HepG2 (cell line): ENCODE results near the gene TEAD1. TPM values are rescaled to one million over a fixed set of nuclear protein-coding genes. Genes with fewer than 3 reads are reported as not detected.
A peak's percentile ranks its signal among the peaks of the same experiment; 100 is the strongest.

ENCODE experiments used
- DNMT3B ChIP-seq: conservative IDR thresholded peaks from 2 replicates; pipeline ENCODE4 v1.6.1; 2016; ENCODE audit warnings: missing biosample characterization, control low read depth
- KDM2A ChIP-seq: sonication (generic); formaldehyde crosslinking; IDR thresholded peaks from 2 replicates; pipeline ENCODE4 v1.4.0; 2020; ENCODE audit warnings: low read depth, missing genetic modification reagents, borderline replicate concordance
- KLF11 ChIP-seq: IDR thresholded peaks from 2 replicates; pipeline ENCODE4 v1.6.1; 2016; ENCODE audit warnings: missing compliant biosample characterization
- RFX5 ChIP-seq: IDR thresholded peaks from 2 replicates; pipeline ENCODE4 v1.6.1; 2011; ENCODE audit warnings: low read depth, low read length, improper control_type of control experiment
- RFXANK ChIP-seq: IDR thresholded peaks from 2 replicates; pipeline ENCODE4 v1.6.1; 2016
- SIX1 ChIP-seq: sonication (generic); formaldehyde crosslinking; IDR thresholded peaks from 2 replicates; pipeline ENCODE4 v1.4.0; 2020; ENCODE audit warnings: missing genetic modification reagents, borderline replicate concordance
- SIX4 ChIP-seq: sonication (generic); formaldehyde crosslinking; IDR thresholded peaks from 2 replicates; pipeline ENCODE4 v1.4.0; 2020; ENCODE audit warnings: missing genetic modification reagents
- TEAD2 ChIP-seq: sonication (generic); formaldehyde crosslinking; IDR thresholded peaks from 2 replicates; pipeline ENCODE4 v1.9.0; 2021; ENCODE audit warnings: missing genetic modification reagents
- THAP11 ChIP-seq: IDR thresholded peaks from 2 replicates; pipeline ENCODE4 v1.6.1; 2016; ENCODE audit warnings: missing biosample characterization, missing genetic modification reagents
- WIZ ChIP-seq: sonication (generic); formaldehyde crosslinking; IDR thresholded peaks from 2 replicates; pipeline ENCODE4 v1.5.1; 2020; ENCODE audit warnings: mild to moderate bottlenecking, missing genetic modification reagents
- ZFP36L2 ChIP-seq: sonication (generic); formaldehyde crosslinking; IDR thresholded peaks from 2 replicates; pipeline ENCODE4 v1.4.0; 2020; ENCODE audit warnings: missing genetic modification reagents
- ZNF143 ChIP-seq: sonication (generic); formaldehyde crosslinking; IDR thresholded peaks from 2 replicates; pipeline ENCODE4 v1.4.0; 2020; ENCODE audit warnings: missing genetic modification reagents
- ZNF543 ChIP-seq: sonication (generic); formaldehyde crosslinking; IDR thresholded peaks from 2 replicates; pipeline ENCODE4 v1.4.0; 2020; ENCODE audit warnings: mild to moderate bottlenecking, missing genetic modification reagents
- ZNF672 ChIP-seq: sonication (generic); formaldehyde crosslinking; IDR thresholded peaks from 2 replicates; pipeline ENCODE4 v1.8.1; 2022; ENCODE audit warnings: missing genetic modification reagents
- ZNF776 ChIP-seq: sonication (generic); formaldehyde crosslinking; IDR thresholded peaks from 2 replicates; pipeline ENCODE4 v1.4.0; 2020; ENCODE audit warnings: mild to moderate bottlenecking, missing genetic modification reagents
- ZSCAN22 ChIP-seq: sonication (generic); formaldehyde crosslinking; IDR thresholded peaks from 2 replicates; pipeline ENCODE4 v1.4.0; 2020; ENCODE audit warnings: mild to moderate bottlenecking, missing genetic modification reagents
- polyA plus RNA-seq, 8 experiments: library from polyadenylated mRNA; depleted of rRNA in 3 of 8; stranded (reverse) in 7 of 8; unstranded in 1 of 8; fragments of >200 nt; fragmentation: Illumina TruSeq in 4 of 8; extraction: Trizol in 4 of 8; gene quantifications; 2 replicates each; pipeline versions ENCODE4 v1.2.1 to v1.2.3, GENCODE V29; 2011 to 2016; ENCODE audit warnings: low read depth in 4 of 8, missing spikeins in 1 of 8, mixed read lengths in 1 of 8; ENCODE audit not compliant: insufficient read depth in 1 of 8
- total RNA-seq, 5 experiments: library from RNA; depleted of rRNA; stranded (reverse); fragments of >200 nt; fragmentation: Illumina TruSeq; extraction: Trizol; gene quantifications; 2 replicates each; pipeline ENCODE4 v1.2.3, GENCODE V29; 2016; ENCODE audit warnings: low read depth in 1 of 5
- TF ChIP-seq, protein P1 (sequence below): sonication (generic); formaldehyde crosslinking; IDR thresholded peaks from 2 replicates; pipeline ENCODE4 v1.5.0; 2020; ENCODE audit warnings: mild to moderate bottlenecking, missing genetic modification reagents
- TF ChIP-seq, protein P2 (sequence below): sonication (generic); formaldehyde crosslinking; IDR thresholded peaks from 2 replicates; pipeline ENCODE4 v1.8.0; 2022; ENCODE audit warnings: mild to moderate bottlenecking, missing genetic modification reagents, moderate library complexity
- TF ChIP-seq, protein P3 (sequence below): sonication (generic); formaldehyde crosslinking; IDR thresholded peaks from 2 replicates; pipeline ENCODE4 v1.4.0; 2020; ENCODE audit warnings: low read depth, mild to moderate bottlenecking, missing genetic modification reagents
- TF ChIP-seq, protein P4 (sequence below): IDR thresholded peaks from 2 replicates; pipeline ENCODE4 v1.6.1; 2016; ENCODE audit warnings: low read depth, control low read depth
- TF ChIP-seq, protein P5 (sequence below): sonication (generic); formaldehyde crosslinking; IDR thresholded peaks from 2 replicates; pipeline ENCODE4 v1.4.0; 2020; ENCODE audit warnings: missing genetic modification reagents
- TF ChIP-seq, protein P6 (sequence below): sonication (generic); formaldehyde crosslinking; IDR thresholded peaks from 2 replicates; pipeline ENCODE4 v1.5.1; 2020; ENCODE audit warnings: missing genetic modification reagents, mild to moderate bottlenecking, borderline replicate concordance

Gene TEAD1
- total and polyA plus RNA-seq, 2 of the 13 experiments (the other 11 are each of a cell fraction or from before 2014, with no cell fraction given) = 20.1 to 30.5 TPM

DNA sequence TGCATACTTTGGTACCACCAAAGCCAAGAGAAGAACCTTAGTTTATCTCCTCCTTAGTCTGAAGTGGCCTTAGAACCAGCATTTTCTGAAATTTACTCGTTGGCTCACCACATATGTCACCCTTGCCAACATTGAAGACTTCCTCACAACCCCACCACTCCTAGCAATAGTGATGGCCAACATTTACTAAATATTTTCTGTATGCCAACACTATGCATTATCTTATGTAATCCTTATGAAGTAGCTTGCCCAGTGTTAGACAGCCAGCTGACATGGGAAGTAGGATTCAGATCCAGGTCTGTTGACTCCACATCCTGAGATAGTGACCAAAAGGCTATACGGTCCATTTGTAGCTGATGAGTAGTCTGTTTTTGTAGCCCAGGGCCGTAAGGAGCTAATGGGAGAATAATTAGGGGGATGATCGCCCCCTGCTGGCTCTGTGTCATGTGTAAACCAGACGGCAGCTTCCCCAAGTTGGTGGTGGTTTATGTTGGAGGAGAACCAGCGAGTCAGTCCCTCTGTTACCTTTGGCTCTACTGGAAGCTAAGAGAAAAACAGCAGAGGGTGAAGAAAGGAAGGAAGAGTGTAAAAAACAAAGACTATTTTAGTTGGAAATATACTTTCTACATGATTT, 214.4 kb downstream of the TEAD1 start (continued):
- TF ChIP-seq SIX1 (no peak), ZNF543 (CRISPR knock-in tag) (no peak), ZSCAN22 (CRISPR knock-in tag) (no peak), TEAD2 (CRISPR knock-in tag) (no peak), RFXANK (no peak), THAP11 (peak; percentile 43; the same call in 1 of the 2 replicates), WIZ (CRISPR knock-in tag) (no peak), ZFP36L2 (CRISPR knock-in tag) (no peak), ZNF776 (CRISPR knock-in tag) (no peak), SIX4 (CRISPR knock-in tag) (no peak), ZNF672 (CRISPR knock-in tag) (no peak), RFX5 (no peak), KDM2A (CRISPR knock-in tag) (peak; percentile 30; the same call in 1 of the 2 replicates), DNMT3B (CRISPR knock-in tag) (no peak), ZNF143 (CRISPR knock-in tag) (no peak), KLF11 (CRISPR knock-in tag) (no peak)
- TF ChIP-seq, protein P1, sequence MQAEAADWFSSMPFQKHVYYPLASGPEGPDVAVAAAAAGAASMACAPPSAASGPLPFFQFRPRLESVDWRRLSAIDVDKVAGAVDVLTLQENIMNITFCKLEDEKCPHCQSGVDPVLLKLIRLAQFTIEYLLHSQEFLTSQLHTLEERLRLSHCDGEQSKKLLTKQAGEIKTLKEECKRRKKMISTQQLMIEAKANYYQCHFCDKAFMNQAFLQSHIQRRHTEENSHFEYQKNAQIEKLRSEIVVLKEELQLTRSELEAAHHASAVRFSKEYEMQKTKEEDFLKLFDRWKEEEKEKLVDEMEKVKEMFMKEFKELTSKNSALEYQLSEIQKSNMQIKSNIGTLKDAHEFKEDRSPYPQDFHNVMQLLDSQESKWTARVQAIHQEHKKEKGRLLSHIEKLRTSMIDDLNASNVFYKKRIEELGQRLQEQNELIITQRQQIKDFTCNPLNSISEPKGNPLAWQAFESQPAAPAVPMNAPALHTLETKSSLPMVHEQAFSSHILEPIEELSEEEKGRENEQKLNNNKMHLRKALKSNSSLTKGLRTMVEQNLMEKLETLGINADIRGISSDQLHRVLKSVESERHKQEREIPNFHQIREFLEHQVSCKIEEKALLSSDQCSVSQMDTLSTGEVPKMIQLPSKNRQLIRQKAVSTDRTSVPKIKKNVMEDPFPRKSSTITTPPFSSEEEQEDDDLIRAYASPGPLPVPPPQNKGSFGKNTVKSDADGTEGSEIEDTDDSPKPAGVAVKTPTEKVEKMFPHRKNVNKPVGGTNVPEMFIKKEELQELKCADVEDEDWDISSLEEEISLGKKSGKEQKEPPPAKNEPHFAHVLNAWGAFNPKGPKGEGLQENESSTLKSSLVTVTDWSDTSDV (CRISPR knock-in tag) = no peak
- TF ChIP-seq, protein P2, sequence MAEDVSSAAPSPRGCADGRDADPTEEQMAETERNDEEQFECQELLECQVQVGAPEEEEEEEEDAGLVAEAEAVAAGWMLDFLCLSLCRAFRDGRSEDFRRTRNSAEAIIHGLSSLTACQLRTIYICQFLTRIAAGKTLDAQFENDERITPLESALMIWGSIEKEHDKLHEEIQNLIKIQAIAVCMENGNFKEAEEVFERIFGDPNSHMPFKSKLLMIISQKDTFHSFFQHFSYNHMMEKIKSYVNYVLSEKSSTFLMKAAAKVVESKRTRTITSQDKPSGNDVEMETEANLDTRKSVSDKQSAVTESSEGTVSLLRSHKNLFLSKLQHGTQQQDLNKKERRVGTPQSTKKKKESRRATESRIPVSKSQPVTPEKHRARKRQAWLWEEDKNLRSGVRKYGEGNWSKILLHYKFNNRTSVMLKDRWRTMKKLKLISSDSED = no peak
- TF ChIP-seq, protein P3, sequence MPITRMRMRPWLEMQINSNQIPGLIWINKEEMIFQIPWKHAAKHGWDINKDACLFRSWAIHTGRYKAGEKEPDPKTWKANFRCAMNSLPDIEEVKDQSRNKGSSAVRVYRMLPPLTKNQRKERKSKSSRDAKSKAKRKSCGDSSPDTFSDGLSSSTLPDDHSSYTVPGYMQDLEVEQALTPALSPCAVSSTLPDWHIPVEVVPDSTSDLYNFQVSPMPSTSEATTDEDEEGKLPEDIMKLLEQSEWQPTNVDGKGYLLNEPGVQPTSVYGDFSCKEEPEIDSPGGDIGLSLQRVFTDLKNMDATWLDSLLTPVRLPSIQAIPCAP (CRISPR knock-in tag) = no peak
- TF ChIP-seq, protein P4, sequence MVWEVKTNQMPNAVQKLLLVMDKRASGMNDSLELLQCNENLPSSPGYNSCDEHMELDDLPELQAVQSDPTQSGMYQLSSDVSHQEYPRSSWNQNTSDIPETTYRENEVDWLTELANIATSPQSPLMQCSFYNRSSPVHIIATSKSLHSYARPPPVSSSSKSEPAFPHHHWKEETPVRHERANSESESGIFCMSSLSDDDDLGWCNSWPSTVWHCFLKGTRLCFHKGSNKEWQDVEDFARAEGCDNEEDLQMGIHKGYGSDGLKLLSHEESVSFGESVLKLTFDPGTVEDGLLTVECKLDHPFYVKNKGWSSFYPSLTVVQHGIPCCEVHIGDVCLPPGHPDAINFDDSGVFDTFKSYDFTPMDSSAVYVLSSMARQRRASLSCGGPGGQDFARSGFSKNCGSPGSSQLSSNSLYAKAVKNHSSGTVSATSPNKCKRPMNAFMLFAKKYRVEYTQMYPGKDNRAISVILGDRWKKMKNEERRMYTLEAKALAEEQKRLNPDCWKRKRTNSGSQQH (CRISPR knock-in tag) = no peak
- TF ChIP-seq, protein P5, sequence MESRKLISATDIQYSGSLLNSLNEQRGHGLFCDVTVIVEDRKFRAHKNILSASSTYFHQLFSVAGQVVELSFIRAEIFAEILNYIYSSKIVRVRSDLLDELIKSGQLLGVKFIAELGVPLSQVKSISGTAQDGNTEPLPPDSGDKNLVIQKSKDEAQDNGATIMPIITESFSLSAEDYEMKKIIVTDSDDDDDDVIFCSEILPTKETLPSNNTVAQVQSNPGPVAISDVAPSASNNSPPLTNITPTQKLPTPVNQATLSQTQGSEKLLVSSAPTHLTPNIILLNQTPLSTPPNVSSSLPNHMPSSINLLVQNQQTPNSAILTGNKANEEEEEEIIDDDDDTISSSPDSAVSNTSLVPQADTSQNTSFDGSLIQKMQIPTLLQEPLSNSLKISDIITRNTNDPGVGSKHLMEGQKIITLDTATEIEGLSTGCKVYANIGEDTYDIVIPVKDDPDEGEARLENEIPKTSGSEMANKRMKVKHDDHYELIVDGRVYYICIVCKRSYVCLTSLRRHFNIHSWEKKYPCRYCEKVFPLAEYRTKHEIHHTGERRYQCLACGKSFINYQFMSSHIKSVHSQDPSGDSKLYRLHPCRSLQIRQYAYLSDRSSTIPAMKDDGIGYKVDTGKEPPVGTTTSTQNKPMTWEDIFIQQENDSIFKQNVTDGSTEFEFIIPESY (CRISPR knock-in tag) = no peak
- TF ChIP-seq, protein P6, sequence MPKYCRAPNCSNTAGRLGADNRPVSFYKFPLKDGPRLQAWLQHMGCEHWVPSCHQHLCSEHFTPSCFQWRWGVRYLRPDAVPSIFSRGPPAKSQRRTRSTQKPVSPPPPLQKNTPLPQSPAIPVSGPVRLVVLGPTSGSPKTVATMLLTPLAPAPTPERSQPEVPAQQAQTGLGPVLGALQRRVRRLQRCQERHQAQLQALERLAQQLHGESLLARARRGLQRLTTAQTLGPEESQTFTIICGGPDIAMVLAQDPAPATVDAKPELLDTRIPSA (CRISPR knock-in tag) = no peak
